Globus pallidus (tissue), 1 donor: ENCODE measurements around the gene ACTN4.

Experiments
- DNase-seq: peaks from one replicate; pipeline ENCODE4 v3.0.0-alpha.2; 2015; ENCODE audit warnings: low spot score

Gene ACTN4

GRCh38 chr19:38725469-38726283, 78.2 kb downstream of the ACTN4 start:
- no peak for DNase-seq

GRCh38 chr19:38726284-38726673, 78.8 kb downstream of the ACTN4 start:
- no peak for DNase-seq

DNA sequence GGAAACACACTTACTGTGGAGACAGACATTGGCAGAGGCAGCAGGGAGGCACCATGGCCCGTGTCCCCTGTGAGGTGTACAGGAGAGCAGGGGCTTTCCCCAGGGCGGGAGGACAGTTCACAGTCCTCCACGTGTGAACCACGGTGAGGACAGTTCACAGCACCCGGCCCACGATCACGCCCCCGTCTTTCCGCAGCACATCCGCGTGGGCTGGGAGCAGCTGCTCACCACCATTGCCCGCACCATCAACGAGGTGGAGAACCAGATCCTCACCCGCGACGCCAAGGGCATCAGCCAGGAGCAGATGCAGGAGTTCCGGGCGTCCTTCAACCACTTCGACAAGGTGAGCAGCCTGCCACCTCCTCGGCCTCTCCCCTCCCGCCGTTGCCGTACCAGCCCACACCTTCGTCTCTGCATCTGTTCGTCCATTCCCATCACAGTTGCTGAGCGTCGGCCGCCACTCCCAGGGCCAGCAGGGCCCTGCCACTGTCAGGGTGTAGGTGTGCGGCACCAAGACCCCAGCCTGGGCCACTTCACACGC, 79.4 kb downstream of the ACTN4 start:
- DNase-seq = no peak

DNA sequence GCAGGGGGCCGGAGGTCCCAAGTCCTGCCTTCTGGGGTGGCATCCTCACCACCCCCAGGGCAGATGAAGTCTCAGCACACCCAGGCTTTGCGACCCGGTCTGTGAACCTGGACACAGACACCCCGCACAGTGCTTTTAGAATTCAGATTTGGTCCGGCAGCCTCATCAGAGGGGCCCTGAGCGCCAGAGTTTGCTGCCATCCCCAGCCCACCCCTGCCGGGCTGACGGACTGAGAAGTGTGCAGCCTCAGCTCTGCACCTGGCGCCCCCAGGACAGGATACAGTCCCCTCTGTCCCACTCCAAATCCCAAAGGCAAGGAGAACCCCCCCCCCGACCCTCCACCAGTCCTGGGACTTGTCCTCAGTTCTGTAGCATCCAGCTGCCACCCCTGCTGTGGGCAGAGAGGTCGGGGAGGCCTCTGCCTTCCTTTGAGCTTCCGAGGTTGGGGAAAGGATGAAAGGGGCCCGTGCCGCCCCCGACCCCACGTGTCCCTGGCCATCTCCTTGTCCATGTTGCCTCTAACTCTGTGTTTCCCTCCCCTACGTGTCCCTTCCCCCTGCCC, 79.9 kb downstream of the ACTN4 start:
- no peak for DNase-seq

DNA sequence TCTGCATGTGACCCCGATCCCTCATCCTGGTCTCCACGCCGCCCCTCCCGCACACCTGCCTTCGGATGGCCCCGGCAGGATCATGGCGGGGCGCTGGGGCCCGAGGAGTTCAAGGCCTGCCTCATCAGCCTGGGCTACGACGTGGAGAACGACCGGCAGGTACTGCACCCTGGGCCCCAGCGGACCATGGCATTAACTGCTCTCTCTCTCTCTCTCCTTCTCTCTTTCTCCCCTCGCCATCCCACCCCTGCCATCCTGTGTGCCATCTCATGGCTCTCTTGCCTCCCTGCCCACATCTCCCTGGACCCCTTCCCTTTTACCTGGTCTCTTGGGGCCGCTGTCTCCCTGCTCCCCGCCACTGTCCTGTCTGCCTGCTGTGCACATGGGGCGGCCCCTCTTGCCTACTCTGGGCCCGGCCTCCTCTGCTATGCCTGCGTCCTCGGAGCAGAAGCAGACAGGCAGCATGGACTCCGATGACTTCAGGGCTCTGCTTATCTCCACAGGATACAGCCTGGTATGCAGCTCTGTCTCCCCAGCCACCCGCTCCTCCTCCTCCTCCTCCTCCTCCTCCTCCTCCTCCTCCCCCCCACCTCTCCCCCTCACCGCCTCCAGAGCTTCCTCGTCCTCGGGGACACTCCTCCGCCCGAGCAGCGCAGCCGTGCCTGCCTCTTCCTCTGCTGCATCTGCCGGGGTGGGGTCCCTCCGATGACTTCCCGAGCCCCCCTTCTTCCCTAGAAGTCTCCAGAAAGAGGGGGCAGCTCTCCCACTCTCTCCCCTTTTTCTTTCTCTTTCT, 80.6 kb downstream of the ACTN4 start:
- DNase-seq = no peak

DNA sequence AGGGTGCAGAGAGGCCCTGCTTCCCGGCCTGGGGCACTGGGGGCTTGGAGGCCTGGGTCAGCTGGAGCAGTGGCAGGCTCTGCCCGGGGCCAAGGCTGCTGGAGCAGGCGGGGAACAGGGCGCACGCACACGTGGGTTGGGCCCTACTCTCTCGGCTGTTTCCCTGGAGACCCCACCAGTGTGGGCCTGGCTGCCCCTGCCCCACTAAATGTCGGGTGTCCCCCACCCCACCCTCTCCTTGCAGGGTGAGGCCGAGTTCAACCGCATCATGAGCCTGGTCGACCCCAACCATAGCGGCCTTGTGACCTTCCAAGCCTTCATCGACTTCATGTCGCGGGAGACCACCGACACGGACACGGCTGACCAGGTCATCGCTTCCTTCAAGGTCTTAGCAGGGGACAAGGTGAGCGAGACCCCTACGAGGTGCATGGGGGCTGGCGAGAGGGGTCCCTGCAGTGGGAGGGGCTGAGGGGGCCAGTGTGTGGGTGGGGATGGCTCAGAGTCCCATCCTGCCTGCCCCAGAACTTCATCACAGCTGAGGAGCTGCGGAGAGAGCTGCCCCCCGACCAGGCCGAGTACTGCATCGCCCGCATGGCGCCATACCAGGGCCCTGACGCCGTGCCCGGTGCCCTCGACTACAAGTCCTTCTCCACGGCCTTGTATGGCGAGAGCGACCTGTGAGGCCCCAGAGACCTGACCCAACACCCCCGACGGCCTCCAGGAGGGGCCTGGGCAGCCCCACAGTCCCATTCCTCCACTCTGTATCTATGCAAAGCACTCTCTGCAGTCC, 81.5 kb downstream of the ACTN4 start:
- no peak for DNase-seq

DNA sequence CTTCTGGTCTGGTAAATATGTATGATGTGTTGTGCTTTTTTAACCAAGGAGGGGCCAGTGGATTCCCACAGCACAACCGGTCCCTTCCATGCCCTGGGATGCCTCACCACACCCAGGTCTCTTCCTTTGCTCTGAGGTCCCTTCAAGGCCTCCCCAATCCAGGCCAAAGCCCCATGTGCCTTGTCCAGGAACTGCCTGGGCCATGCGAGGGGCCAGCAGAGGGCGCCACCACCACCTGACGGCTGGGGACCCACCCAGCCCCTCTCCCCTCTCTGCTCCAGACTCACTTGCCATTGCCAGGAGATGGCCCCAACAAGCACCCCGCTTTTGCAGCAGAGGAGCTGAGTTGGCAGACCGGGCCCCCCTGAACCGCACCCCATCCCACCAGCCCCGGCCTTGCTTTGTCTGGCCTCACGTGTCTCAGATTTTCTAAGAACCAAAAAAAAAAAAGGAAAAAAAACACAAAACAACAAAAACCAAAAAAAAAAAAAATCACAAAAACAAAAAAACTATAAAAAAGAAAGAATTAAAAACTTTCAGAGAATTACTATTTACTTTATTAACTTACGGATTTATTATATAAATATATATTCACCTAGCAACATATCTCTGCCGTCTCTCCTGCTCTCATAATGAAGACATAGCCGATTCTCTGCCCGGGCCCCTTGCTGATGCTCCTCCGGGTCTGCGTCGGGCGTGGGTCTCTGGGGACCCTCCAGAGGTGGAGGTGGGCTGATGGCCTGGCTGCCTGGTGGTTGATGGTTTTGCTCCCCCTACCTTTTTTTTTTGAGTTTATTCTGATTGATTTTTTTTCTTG, 82.4 kb downstream of the ACTN4 start:
- no peak for DNase-seq

DNA sequence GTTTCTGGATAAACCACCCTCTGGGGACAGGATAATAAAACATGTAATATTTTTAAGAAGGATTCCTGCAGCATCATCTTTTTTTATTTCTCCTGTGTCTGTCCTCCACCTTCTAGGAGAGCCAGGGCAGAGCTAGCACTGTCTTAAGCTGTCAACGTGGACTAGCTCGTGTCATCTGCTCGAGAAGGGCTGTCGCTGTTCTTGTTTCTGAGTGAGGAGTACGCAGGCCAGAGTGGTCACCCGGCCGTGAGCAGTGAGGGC, 83.0 kb downstream of the ACTN4 start:
- no peak for DNase-seq

GRCh38 chr19:38730731-38731589, 83.5 kb downstream of the ACTN4 start:
- no peak for DNase-seq

DNA sequence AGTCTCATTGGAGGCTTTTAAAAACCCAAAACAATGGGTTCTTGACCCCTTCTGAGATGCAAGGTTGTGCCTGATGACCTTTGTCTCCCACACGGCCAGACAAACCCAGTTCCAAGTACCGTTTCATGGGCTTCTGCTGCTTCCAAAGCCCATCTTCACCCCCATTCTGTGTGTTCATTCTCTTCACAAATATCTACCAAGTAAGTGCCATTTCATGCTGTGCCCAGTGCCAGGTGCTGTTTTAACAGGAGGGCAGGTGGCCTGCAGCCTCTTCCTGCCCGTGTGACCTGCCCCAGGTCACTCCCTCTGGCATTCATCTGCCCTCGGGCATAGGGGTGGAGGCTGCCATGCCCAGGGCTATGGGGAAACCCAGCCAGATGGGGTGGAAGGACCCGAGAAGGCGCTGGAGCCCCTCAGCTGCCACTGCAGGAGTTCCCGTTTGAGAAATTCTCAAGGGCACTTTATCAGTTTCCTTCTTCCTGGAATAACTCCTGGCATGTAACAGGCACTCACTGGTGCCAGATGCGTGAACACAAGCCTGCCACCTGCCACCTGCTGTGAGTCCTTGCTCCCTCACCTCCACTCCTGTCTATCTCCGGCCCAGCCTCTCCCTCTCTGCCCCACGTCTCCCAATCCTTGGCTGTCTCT, 84.3 kb downstream of the ACTN4 start:
- no peak for DNase-seq

- DNase-seq = no peak
These were observed 85.7 kb downstream of the ACTN4 start for GRCh38 chr19:38733241-38733492.

DNA sequence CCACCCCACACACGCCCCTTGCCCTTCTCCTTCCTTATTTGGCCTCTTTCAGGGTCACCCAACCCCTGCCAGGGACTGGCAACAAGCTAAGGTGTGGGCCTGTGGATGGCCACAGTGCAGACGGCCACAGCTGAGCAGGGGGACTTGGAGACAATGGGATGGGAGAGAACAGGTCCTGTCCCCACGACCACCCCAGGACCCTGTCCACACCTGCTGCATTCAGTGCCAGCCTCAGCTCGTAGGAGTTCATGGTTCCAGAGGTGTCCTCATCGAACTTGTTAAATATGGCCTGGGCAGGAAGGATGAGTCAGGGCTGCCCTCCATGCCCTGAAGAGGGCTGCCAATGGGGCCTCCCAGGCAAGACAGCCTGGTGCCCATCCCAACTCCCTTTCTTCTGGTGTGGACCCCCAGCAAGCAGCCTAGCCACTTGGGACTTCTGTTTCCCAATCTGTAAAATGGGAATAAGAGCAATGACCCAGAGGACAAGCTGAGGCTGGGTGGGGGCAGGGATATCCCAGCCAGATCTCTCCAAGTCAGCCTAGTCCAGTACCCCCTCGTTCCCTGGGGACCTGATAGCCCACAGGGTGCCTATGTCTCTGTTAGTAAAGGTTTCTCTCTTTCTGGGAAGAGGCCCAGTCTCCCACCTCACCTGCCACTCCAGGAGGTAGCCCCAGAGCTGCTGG, 86.2 kb downstream of the ACTN4 start:
- DNase-seq = no peak

GRCh38 chr19:38734176-38734425, 86.7 kb downstream of the ACTN4 start:
- no peak for DNase-seq

GRCh38 chr19:38734426-38735256, 87.2 kb downstream of the ACTN4 start:
- DNase-seq = no peak

GRCh38 chr19:38735257-38735686, 87.8 kb downstream of the ACTN4 start:
- DNase-seq = no peak

DNA sequence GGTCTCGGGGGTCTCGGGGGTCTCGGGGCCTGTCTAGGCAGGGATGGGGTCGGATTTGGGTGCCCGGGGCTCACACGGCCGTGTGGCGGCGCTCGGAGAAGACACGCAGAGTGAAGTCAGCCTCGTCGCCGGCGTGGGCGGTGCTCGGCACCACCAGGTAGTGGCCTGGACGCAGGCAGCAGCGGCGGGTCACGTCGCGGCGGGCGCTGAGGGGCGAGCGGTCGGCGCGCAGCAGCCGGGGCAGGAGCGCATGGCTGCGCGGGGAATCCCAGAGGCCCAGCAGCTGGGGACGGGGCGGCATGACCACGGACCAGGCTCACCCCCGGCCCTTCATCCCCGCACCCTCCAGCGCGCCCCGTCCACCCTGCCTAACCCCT, 88.6 kb downstream of the ACTN4 start:
- DNase-seq = no peak

DNA sequence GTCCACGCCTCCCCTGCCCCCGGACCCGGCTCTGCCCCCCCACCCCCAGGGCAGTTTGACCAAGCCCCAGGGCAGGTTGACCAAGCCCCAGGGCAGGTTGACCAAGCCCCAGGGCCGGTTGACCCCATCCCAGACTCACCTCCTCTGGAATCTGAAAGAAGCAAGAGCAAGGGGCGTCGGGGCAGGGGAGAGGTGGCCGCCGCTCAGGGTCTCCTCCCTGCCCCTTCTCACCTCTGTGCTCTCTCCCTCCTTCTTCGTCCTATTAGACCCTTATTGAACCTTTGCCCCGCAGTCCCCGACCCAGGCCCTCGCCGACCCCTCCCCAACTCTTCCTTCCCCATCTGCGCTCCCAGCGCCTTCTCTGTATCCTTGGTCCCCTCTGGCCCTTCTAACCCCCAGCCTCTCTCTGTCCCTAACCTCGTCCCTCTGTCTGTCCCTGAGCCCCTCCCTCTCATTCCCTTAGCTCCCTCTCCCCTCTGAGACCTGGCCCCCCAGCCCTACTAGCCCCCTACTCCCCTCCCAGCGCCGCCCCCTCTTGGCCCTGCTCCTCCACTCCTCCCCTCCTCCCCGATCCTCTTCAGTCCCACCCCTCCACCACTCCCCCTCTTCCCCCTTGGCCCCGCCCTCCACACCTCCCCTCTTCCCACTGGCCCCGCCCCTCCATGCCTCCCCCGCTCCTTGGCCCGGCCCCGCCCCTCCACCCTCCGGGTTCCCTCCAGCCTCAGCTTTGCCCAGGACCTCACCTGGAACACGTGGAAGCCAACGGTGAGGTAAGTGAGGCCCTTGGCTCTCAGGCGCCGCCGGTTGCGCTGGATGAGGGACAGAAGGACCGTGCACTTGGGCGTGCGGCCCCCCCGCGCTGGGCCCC, 89.2 kb downstream of the ACTN4 start:
- no peak for DNase-seq

DNA sequence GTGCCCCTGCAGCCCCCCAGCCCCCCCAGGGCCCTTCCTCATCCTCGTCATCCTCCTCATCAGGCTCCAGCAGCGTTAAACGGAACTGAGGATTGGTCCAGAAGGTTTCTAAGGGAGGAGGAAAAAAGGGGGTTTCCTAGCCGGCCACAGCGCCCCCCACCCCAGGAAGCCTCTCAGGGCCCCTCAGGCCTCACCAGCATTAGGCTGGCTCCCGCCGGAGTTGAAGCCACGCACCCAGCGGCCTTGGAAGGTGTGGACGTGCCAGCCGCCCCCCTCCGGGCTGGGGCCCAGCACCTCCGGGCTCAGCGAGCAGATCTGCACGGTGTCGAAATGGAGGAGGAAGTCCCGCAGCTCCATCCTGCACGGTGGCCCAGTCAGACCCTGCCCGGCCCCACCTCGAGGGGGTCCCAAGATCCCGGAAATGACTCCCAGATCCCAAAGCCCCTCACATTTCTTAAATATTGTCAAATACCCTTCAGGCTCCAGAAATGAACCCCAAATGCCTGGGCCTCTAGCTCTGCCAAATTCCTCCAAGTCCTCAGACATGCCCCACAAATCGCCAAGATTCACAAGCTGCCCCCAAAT, 89.9 kb downstream of the ACTN4 start:
- DNase-seq = no peak
